RPMI7951 (cell line): ENCODE results near the gene NCAM1. TPM values are rescaled to one million over a fixed set of nuclear protein-coding genes. Genes with fewer than 3 reads are reported as not detected.
"Not testable (repeated sequence)": the region's sequence is repeated elsewhere in the genome, so short reads cannot be mapped to it uniquely, and the experiment has no call there.

Source experiments
- DNase-seq: peaks from one replicate; pipeline ENCODE4 v3.0.0-alpha.2; 2012; ENCODE audit warnings: low read depth
- total RNA-seq: library from RNA; depleted of rRNA; stranded (reverse); fragments of >200 nt; shearing (Covaris generic); gene quantifications from 2 replicates; pipeline ENCODE4 v1.2.3, GENCODE V29; 2014

NCAM1 gene
- total RNA-seq, 1 experiment from 2014 or later, result 75.7 TPM

DNA sequence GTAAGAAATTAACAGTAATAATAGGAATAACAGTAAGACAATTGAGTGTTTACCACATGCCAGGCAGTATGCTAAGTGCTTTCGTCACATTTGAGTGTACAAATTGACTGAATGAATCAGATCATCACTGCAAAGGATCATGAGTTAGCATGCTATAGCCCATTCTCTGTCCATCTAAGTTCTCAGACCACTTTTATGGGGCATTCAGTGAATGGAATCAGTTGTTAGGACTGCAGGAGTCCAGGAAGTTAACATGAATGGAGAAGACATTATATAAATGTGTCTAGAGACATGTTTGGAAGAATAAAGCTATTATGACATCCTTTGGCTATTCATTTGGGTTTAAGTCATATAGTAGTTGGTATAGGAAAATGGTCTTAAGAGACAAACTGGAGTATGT lies 59.9 kb downstream of the NCAM1 start:
- peak; percentile 40 for DNase-seq

DNA sequence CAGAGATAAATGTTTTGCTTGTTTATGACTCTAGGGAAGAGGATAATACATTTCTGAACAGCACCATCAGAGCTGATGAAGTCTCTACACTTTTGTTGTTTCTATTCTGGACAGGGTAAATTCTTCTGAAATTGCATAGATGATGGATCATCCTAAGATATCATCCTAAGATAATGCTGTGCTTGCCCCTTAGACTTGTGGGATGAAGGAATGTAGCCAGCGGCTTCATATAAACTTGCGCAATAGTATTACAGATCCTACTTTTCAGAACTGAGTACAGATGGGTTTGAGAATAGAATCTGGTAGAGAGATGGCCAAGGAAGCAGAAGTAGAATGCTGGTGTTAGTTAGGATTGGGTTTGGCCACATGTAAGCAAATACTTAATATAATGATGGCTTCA lies 61.0 kb downstream of the NCAM1 start:
- peak; percentile 89 for DNase-seq

DNA sequence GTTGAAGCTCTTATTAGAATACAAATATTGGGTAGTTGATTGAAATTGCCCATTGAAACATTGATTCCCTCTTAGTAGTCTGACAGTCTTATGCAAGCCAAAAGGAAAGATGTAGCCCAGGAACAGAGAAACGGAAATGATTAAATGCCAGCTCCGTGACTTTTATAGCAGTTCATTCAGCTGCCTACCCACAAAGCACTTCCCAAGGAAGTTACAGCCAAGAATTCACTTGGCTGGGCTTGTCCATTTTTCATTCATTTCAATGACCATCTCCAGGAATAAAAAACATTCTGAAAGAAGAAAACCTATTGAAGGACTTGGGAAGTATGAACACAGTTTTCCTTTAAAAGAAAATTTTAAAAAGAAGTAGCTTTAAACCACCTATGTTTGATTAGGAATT lies 62.0 kb downstream of the NCAM1 start:
- peak; percentile 87 for DNase-seq

DNA sequence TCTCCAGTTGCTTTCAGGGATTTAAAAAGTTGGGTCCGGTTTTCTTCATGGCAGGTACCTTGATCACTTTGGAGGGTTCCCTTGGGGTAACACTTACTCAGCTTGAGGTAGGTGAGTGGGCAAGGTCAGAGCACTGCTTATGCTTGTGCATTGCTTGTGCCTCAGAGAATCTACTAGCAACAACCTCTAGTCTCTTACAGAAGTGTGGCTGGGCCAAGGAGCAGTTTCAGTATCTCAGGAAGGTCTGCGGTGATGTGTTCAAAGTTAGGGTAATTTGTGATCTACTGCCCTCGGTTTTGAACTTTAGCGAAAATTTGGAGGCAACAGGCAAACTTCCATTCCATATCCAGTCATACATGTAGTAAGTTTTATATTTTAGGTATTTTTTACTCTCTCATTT lies 62.8 kb downstream of the NCAM1 start:
- DNase-seq, result no peak

DNA sequence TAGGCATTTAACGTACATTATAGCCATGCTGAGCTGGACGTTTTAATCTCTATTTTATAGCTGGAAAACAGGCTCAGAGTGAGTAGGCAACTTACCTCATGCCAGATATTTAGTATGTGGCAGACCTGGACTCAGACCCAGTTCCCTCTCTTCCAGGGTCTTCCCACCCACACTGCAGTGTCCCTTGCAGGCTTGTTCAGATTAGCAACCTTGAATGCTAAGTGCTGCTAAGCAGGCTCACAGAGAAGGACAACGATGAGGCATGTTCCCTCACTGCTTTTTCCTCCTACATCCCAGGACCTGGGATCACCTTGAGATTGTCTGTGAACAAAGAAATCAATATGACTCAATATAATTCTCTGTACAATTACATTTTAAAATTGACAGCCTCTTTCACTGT lies 65.6 kb downstream of the NCAM1 start:
- DNase-seq, result no peak

DNA sequence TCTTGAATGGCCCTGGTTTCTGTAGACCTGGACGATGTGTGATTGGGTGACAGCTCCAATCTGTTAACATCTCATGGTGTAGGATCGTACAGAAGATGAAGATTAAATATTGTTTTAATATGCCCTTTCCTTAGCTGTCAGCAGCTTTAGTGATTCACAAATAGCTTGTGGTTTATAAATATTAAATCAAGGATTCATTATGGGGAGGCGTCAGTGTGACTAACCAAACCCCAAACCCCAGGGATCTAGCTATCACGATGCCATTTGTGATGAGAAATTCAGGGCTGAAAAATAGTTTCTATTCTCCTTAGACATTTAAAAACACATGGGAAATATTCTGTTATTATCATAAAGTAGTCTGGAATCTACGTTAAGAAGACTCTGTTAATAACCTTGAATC lies 73.4 kb downstream of the NCAM1 start:
- peak; percentile 47 for DNase-seq

DNA sequence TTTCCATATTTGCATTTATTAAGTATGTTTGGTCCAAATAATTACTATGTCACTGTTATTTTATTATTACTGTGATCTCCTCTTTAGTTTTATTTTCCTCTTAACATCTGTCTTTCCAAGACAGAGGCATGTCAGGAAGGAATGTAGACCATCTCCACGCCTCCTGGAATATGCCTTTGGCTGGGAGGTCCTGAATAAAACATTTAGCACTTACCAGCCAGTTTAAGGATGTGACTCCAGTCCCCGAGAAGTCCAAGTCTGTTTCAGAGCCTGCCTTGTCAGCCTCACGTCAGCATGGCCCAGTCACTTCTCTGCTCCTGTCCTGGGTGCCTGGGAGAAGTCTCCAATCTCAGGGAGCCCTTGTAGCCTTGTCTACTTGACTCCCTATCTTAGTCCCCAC lies 74.5 kb downstream of the NCAM1 start:
- DNase-seq, result no peak

DNA sequence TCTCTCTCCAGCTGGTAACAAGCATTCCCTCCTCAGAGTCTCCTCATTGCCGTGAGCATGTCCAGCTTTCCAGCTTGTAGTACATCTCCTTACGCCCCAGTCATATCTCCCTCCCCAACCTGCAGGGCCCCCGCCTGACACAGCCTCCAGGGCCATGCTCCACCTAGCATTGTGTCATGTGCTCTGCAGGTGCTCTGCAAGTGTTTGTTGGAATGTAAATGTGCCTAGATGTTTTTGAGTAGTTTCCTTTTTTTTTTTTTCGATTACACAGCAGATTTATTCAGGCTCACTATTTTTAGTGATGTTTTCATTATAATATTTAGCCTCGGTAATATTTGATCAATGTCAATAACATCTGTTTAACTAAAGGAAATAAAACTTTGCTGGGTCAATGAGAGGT lies 82.5 kb downstream of the NCAM1 start:
- no peak for DNase-seq

DNA sequence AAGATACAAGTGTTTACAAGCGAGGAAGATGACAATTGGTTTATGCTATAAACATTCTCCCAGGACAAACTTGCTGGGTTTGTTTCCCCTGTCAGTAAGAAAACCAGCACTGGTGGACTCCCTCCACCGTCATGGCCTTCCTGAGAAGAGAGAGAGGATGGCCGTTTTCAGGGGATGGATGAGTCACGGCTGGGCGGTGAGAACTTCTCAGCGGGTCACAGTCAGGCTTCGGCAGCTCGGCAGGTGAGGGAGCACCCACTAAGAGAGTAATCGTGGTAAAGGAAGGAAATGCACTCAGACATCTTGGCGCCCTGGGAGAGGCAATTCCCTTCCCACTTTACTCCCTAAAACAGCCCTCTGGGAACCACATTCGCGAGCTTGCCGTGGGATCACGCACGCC lies 83.9 kb downstream of the NCAM1 start:
- peak; percentile 71 for DNase-seq

DNA sequence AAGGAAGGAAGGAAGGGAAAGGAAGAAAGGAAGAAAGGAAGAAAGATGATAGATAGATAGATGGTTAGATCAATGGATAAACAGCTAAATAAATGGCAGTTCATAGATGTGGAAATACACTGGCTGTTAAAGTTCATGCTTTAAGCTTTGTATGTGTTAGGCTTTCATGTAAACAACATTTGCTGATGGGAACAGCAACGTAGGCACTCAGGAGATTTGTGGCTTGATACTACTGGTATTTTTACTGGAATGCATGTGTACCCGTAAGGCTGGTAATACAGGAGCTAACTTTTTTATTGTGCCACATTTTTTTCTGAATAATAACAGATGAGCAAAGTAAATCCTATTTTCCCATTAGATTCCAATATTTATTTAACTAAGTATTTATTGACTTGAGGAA lies 85.6 kb downstream of the NCAM1 start:
- DNase-seq, result no peak

DNA sequence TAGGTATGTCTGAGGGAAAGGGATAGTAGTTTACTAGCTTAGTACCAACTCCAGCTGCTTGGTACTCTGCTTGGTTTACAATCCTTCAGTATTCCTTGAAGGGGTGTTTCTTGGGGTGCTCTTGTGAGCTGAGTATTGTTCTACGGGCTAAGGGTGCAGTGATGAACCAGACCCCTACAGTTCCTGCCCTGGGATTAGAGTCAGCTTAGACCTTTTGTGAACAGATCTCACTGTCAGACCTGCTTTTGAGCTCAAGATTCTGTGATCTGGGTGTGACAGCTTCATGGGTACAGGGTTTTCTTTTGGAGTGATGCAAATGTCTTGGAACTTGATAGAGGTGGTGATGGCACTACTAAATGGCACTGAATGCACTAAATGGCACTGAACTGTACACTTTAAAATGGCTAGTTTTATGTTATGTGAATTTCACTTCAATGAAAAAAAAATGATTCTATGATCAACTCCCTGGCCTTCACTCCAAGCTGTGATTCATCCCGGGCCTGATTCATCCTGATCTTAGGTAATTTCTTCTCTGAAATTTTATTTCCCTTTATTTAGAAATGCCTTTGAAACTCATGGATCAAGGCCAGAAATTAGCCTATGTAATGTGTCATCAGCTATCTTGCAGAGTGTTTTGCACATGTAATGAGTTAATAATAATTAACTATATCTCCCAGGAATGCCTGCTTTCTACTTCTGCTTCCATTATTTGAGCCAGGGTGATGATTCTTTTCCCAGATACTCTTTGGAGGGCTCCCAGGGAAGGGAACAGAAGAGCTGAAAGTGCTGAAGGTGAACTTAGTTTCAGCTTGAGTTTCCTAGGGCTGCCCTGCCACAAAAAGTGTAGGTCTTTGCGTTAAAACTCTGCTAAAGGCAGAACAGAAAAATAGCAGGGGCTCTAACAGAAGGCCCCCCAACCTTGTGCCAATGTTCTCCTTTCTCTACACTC lies 87.9 kb downstream of the NCAM1 start:
- peak; percentile 78 for DNase-seq

DNA sequence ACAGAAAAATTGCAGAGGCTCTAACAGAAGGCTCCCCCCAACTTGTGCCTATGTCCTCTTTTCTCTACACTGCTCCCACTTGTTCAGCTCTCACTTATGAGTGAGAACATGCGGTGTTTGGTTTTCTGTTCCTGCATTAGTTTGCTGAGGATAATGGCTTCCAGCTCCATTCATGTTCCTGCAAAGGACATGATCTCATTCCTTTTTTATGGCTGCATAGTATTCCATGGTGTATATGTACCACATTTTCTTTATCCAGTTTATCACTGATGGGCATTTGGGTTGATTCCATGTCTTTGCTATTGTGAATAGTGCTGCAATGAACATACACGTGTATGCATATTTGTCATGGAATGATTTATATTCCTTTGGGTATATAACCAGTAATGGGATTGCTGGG lies 91.8 kb downstream of the NCAM1 start:
- not testable (repeated sequence) for DNase-seq

DNA sequence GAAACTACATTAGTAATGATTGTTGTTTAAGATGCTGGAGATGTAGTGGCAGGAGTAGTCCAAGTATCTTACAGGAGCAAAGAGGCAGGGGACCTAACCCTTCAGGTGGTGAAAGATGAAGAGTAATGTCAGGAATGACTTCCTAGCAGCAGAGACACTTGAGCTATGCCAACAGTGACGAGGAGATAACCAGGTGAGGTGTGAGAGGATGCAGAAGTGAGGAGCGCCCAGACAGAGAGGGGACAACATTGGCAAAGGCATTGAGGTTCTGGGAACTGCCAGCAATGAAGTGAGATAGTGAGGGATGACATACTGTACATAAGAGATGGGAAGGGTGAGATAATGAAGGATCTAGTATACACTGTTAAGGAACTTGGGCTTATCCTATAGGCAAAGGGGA lies 95.8 kb downstream of the NCAM1 start:
- no peak for DNase-seq

DNA sequence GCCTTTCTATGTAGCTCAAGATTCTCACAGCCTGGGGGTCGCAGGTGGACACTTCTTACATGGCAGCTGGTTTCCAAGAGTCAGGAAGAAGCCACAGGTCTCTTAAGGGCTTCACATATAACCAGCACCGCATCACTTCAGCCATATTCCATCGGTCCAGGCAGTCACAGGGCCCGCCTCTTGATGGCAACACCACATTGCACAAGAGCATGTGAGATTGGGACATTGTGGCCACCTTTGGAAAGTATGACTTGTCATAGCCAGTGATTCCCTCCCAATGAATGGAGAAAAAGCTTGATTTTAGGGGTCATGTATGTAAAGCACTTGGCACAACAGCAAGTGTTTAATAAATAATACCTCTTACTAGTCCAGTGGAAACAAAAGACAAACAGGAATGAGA lies 98.3 kb downstream of the NCAM1 start:
- no peak for DNase-seq

DNA sequence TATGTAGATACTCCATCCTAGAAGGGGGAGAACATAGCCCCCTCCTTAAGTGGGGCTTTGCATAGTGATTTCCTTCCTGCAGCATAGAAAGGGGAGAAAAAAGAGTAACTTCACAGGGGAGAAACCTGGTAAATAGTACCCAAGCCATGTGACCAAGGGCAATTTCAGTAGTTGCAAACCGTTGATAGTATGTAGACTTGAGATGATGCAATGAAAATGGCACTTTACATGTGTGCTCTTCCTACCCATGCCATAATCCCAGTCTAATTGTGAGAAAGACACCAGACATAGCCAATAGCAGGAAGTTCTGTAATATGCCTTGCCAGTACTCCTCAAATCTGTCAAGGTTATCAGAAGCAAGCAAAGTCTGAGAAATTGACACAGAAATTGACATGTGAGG lies 104.1 kb downstream of the NCAM1 start:
- DNase-seq, result no peak

DNA sequence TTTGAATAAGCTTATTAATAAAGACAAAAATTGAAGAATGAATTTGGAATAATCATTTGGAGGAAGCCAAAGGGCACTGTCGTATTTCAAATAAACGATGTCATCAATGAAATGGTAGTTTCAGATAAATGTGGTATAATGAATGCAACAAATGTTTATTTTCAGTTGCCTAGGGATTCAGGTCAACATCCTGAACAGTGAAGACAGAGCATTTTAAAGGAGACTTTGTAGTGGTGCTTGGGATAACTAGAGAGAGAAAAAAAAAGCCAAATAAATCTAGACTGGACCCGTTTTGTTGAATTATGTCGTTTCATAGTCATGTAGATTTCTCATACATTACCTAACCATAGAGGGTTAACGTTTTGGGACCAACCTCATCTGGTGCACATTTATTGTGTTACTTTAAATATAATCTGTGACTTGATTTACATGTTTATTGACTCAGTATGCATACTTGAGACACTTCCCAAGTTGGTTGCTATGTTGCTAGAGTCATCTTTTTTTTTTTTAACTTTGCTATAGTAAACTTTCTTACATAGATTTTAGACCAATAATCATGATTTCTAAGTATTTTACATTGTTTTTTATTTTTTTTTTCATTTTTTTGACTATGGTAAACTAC lies 111.1 kb downstream of the NCAM1 start:
- DNase-seq, result no peak

DNA sequence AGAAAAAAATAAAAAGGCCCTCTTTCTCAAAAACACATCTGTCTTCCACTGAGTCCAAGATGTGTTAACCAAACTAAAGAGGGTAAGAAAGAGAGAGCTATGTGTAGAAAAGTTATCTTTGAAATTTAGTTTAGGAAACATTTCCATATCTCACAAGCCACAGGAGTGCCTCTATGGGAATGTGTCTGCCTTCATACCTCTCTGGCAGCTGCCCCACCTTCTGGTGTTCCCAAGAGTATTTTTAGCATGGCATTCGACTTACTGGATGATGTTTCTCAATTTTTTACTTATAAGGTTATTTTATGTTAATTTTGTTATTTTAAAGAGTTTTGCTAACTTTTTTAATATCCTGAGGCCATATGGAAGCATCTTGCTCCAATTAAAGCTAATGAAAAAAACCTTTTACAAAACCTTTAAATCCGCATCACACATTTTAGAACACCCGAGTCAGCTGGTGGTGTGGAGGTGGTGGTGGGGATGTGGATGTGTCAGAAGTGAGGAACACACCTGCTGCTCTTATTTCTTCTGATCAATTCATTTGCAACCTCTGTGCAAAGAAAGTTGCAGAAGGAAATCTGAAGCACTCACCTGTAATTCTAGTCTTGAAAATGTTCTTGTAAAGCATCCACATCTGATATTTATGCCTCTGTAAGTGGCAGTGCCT lies 112.2 kb downstream of the NCAM1 start:
- no peak for DNase-seq

DNA sequence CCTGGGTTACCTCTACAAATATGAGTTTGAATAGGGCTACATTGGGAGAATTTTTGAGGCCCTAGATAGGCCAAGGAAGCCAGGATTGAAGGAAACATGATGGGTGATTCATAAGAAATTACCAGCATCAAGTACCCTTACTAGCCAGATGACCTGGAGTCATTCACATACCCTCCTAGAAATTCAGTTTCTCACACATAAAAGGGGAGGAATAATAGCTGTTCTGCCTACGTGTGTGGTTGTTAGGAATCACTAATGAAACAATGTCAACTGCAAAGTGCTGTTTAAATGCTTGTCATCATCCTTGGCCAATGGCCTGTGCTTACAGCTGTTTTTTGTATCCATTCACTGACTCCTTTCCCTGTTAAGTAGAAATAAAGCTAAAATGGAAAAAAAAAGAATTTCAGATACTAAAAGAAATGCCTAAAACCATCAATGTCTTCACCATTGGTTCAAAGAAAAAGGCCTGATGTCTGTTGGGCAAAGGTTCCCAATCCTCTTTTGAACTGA lies 114.4 kb downstream of the NCAM1 start:
- DNase-seq, result no peak

DNA sequence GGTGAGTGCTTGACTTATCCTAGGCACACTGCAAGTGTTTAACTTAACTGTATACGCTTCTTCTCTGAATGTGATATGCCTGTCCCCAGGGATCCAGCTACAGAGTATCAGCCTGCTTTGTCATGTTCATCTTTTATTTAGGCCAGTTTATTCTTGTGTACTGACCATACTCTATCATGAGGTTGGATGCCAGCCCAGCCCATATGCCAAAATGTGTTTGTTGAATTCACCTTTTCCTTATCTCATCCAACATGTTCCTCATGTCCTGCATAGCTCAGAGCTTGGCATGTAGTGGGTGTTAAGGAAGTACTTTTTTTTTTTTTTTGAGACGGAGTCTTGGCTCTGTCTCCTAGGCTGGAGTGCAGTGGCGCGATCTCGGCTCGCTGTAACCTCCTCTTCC lies 116.2 kb downstream of the NCAM1 start:
- DNase-seq, result no peak

DNA sequence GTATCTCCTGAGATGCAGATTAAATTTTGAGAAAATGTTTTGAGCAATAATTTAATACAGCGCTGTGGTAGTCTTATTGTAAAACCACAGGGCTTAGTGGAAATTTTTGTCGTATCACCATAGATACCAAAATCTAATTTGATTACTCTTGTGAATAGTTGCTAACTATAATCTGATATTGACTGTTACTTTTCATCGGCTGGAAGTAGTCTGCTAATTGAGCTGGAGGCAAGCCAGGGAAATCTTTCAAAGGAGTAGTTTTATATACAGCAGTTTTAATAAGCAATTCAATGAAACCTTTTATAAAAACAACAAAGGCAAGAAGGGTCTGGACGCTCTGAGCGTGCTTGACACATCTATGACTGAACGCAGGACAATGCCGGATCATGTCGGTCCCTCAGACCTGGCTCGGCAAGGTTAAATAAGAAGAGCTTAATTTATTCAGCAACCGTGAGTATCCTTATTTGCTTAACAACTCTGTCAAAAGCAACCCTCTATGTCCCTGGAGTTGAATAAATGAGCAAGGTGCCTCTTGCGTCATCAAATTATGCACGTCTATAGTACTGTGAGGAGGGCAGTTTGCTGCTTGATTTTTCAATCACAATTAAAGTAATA lies 121.2 kb downstream of the NCAM1 start:
- no peak for DNase-seq

DNA sequence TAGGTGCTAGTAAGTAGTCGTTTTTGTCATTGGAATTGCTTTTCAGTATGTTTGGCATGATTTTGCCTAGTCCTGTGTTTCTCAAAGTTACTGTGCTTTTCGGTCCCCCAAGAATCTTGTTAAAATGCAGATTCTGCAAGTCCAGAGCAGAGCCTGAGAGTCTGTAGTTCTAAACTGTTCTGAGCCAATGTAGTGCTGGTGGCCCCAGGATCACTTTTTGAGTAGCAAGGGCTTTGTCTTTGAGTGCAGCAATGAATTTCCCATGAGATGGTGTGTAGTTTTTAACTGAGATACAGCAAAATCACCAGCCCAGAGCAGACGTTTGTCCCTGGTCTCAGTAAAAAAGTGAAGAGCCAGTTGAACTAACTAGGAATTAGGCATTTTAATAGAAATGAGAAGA lies 122.4 kb downstream of the NCAM1 start:
- no peak for DNase-seq

DNA sequence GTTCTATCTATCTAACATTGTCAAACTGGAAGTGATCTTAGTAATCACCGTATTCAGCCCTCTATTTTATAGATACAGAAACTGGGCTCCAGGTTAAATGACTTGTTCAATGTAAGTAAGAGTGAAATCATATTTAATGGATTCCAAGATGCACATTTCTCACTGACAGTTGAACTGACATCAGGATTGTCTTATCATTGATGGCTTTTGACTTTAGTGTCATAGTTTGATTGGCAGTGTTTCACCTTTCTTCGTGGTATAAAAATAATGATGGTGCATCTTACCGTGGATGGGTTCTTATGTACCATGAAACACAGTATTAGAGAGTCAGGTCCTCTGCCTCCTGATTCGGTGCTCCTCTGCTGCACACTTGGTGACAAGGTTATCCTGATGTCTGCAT lies 123.1 kb downstream of the NCAM1 start:
- DNase-seq, result no peak
